Measurements from ENCODE around the gene LRP4. TPM values are rescaled to one million over a fixed set of nuclear protein-coding genes. Genes with fewer than 3 reads are reported as not detected.
A peak's percentile ranks its signal among the peaks of the same experiment; 100 is the strongest.
"Not testable (repeated sequence)": the region's sequence is repeated elsewhere in the genome, so short reads cannot be mapped to it uniquely, and the experiment has no call there.

LRP4 gene
- total RNA-seq, 1 donor from 2014 or later: 17.5 TPM

- intact Hi-C loops (cut with DNase I); DNase-seq (ENCODE audit: missing footprints); ATAC-seq: not testable (repeated sequence)
Measured at GRCh38 chr11:46928701-46929100, 10.4 kb upstream of the LRP4 start.

GRCh38 chr11:46927928-46928327 lies 9.6 kb upstream of the LRP4 start:
- intact Hi-C loops (cut with DNase I); ATAC-seq; DNase-seq (ENCODE audit: missing footprints): not testable (repeated sequence)

GRCh38 chr11:46920755-46921154 lies 2.4 kb upstream of the LRP4 start:
- intact Hi-C loops (cut with DNase I): no loop called here
- ATAC-seq: peak; percentile 68
- no peak for DNase-seq (ENCODE audit: missing footprints)

GRCh38 chr11:46918788-46919513 lies 601 bp upstream of the LRP4 start:
- no peak for ATAC-seq
- intact Hi-C loops (cut with DNase I): loop anchor here (2.0 kb wide), 1 partner anchor 22 kb away; no protein-coding TSS in a partner anchor

GRCh38 chr11:46917762-46918082 lies 628 bp downstream of the LRP4 start:
- DNase-seq (ENCODE audit: missing footprints) (no peak), ATAC-seq (no peak)
- intact Hi-C loops (cut with DNase I): loop anchor here (2.0 kb wide), 2 partner anchors 21 to 87 kb away; no protein-coding TSS in a partner anchor

More at GRCh38 chr11:46918788-46919513, 601 bp upstream of the LRP4 start:
- DNase-seq (ENCODE audit: missing footprints): no peak

- DNase-seq (ENCODE audit: missing footprints) (no peak), ATAC-seq (no peak)
- intact Hi-C loops (cut with DNase I): loop anchor here (2.0 kb wide), 1 partner anchor 88 kb away; no protein-coding TSS in a partner anchor
Measured at GRCh38 chr11:46917109-46917761, 1.1 kb downstream of the LRP4 start.

GRCh38 chr11:46916286-46917108 lies 1.9 kb downstream of the LRP4 start:
- ATAC-seq (peak; percentile 77), DNase-seq (ENCODE audit: missing footprints) (no peak)
- intact Hi-C loops (cut with DNase I): loop anchor here (2.0 kb wide), 1 partner anchor 88 kb away; no protein-coding TSS in a partner anchor

GRCh38 chr11:46914910-46915309 lies 3.4 kb downstream of the LRP4 start:
- DNase-seq (ENCODE audit: missing footprints) (no peak), ATAC-seq (no peak)
- intact Hi-C loops (cut with DNase I): no loop called here

- DNase-seq (ENCODE audit: missing footprints) (no peak), ATAC-seq (peak; percentile 77)
- intact Hi-C loops (cut with DNase I): no loop called here
Measured at GRCh38 chr11:46914363-46914762, 4.0 kb downstream of the LRP4 start.

- DNase-seq (ENCODE audit: missing footprints) (no peak), ATAC-seq (no peak)
- intact Hi-C loops (cut with DNase I): no loop called here
Measured at GRCh38 chr11:46913484-46913883, 4.9 kb downstream of the LRP4 start.

GRCh38 chr11:46912526-46913150 lies 5.7 kb downstream of the LRP4 start:
- DNase-seq (ENCODE audit: missing footprints) (no peak), ATAC-seq (no peak)
- intact Hi-C loops (cut with DNase I): no loop called here

- ATAC-seq (no peak), DNase-seq (ENCODE audit: missing footprints) (no peak)
- intact Hi-C loops (cut with DNase I): no loop called here
Measured at GRCh38 chr11:46907606-46908005, 10.7 kb downstream of the LRP4 start.

- ATAC-seq (no peak), DNase-seq (ENCODE audit: missing footprints) (no peak)
- intact Hi-C loops (cut with DNase I): no loop called here
Measured at GRCh38 chr11:46906609-46907041, 11.7 kb downstream of the LRP4 start.

- ATAC-seq: no peak
- intact Hi-C loops (cut with DNase I): no loop called here
- no peak for DNase-seq (ENCODE audit: missing footprints)
Measured at GRCh38 chr11:46905806-46906205, 12.5 kb downstream of the LRP4 start.

- peak; percentile 80 for DNase-seq (ENCODE audit: missing footprints)
- intact Hi-C loops (cut with DNase I): no loop called here
- peak; percentile 93 for ATAC-seq
Measured at GRCh38 chr11:46903846-46904245, 14.5 kb downstream of the LRP4 start.

GRCh38 chr11:46902694-46903093 lies 15.7 kb downstream of the LRP4 start:
- intact Hi-C loops (cut with DNase I): no loop called here
- ATAC-seq: no peak
- no peak for DNase-seq (ENCODE audit: missing footprints)

GRCh38 chr11:46901156-46901555 lies 17.2 kb downstream of the LRP4 start:
- no peak for DNase-seq (ENCODE audit: missing footprints)
- no peak for ATAC-seq
- intact Hi-C loops (cut with DNase I): no loop called here

- intact Hi-C loops (cut with DNase I): no loop called here
- DNase-seq (ENCODE audit: missing footprints): no peak
Measured at GRCh38 chr11:46900091-46900746, 18.1 kb downstream of the LRP4 start.

More at GRCh38 chr11:46900091-46900746, 18.1 kb downstream of the LRP4 start:
- no peak for ATAC-seq

All from Right ventricle myocardium inferior (tissue), 1 donor.